NCI-H1105 (cell line): ENCODE data around the gene PTPRD.
A peak's percentile ranks its signal among the peaks of the same experiment; 100 is the strongest.

Experiments used
- DNase-seq: peaks from one replicate; lab custom pipeline; 2025; lab: John Stamatoyannopoulos, UW

The PTPRD gene

DNA sequence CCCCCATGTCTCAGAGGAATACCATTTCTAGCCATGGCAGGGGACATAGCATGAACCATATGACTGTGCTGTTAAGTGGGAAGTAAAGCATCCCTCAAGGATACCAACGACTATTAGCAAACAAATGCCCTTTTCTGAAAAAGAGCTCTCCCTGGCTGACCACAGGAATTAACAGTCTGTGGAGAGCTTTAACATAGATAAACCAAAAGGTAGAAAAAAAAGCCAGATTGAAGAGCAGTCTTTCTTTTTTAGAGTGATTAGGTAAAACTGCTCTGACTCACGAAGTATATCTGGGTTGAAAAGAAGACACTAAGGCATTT lies 2280.5 kb downstream of the PTPRD start:
- no peak for DNase-seq

DNA sequence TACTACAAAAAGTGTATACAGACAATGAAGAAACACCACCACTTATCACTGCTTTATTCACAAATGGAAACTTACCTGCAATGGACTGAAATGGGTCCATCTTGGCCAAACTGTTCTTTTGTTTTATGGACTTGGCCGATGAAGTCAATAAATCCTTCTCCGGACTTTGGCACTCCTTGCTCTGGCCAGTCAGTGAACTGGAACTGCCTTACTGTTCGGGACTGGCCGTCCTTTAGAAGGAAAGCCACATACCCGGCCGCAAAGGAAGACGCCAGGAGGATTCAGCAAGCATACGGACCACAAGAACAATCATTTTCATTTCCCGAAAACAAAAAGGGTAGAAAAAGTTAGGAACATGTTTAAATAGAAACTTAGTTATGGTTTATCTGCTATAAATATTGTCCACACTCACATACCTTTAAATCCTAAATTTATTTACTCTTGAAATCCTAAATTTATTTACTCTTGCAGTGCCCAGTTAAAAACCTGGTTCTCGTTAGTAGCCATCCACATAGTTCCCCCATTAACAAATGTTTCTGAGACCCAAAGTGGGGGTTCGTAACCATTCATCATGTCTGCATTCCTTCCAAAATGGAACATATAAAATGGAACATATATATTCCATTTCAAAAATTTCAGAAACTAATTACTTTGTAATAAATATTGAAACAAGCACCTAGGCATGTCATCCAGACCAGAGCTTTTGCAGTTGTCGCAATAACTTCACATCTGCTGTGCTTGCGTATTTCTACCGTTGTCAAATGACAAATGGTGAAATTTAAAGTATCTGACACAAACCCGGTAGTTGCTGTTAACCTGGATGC lies 2281.1 kb downstream of the PTPRD start:
- DNase-seq, result no peak

DNA sequence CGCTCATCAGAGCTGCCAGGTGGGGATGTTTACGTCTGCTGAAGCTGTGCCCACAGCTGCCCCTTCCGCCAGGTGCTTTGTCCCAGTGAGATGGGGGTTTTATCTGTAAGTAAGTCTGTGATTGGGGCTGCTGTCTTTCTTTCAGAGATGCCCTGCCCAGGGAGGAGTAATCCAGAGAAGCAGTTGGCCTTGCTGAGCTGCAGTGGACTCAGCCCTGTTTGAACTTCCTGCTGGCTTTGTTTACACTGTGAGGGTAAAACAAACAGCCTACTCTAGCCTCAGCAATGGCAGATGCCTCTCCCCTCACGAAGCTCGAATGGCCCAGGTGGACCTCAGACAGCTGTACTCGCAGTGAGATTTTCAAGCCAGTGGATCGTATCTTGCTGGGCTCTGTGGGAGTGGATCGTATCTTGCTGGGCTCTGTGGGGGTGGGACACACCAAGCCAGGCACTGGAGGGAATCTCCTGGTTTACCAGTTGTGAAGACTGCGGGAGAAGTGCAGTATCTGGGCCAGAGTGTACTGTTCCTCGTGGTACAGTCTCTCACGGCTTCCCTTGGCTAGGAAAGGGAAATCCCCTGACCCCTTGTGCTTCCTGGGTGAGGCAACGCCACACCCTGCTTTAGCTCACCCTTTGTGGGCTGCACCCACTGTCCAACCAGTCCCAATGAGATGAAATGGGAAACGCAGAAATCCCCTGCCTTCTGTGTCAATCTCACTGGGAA lies 2283.1 kb downstream of the PTPRD start:
- peak; percentile 8 for DNase-seq

DNA sequence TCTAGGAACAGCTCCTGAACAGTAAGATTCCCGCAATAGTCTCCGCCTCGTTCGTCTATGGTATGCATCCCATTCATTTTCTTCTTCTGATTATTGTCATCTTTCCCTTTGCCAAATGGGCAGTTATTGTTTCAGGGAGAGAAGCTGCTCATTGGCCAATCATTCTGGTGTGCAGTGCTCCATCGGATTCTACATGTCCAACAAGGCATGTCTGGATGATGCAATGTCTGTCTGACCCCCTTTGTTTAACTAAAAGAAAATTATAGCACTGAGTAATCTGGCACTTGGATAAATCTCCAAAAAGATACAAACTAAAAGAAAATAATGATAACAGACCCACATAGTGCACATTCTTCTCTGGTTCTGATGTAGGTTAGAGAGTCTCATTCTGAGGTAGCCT lies 2297.6 kb downstream of the PTPRD start:
- no peak for DNase-seq

DNA sequence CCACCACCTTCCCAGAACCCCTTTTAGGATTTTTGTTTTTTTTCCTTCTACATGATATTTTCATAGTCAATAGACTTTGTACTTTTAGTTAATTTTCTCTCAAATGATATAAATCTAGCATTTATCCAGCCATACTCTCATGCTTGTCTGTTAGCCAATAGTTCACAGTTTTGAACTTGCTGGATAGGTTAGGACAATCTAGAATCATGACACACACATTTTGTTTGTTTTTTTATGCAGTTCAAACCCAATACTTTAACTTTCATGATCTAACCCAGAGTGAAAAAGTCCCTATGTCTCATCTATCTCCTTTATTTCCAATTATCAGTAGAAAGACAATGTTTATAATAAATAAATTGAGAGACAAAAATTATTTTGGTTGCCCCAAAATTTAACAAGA lies 2303.5 kb downstream of the PTPRD start:
- no peak for DNase-seq

DNA sequence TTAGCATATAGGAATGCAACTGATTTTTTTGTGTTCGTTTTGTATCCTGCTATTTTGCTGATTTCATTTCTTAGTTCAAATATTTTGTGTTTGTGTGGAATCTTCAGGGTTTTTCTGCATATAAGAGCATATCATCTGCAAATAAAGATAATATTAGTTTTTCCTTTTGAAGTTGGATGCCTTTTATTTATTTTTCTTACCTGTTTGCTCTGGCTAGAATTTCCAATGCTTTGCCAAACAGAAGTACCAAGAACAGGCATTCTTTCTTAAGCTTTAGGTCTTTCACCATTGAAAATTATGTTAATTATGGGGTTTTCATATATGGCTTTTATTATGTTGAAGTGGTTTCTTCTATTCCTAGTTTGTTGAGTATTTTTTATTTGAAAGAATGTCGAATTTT lies 2308.1 kb downstream of the PTPRD start:
- DNase-seq, result no peak

DNA sequence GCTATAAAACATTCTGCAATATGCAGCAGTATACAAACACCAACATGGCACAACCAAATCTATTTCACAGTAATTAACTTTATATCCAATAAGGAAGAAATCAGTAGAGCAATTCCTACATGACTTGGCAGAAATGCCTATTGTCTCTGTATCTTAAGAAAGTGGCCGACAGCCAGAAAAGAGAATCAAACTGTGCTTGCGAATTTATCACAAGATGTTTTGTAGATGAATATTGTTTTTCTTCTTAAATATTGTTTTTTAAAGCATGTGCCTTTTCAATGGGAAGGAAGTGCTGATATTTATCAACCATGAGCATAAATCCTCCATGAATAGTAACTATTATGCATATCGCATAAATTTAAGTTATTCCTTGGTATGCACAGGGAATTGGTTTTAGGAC lies 2311.5 kb downstream of the PTPRD start:
- DNase-seq, result no peak

DNA sequence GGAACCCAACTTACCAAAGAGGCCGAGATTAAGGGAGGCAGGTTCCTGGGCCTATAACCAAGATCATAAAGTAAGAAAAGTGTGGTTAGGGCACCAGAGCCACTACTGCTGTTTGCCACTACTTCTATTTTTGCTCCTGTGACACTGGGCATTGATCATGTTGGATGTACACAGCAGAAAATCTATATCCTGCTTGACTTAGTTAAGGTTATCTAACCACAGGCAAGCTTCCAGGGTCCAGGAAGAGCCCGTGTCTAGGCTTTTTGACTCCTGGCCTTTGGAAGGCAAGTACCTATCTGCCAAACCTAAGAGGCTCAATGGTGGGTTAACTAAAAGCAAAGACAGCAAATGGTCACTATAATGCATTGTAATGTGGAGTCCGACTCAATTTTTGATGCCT lies 2315.8 kb downstream of the PTPRD start:
- DNase-seq, result no peak

DNA sequence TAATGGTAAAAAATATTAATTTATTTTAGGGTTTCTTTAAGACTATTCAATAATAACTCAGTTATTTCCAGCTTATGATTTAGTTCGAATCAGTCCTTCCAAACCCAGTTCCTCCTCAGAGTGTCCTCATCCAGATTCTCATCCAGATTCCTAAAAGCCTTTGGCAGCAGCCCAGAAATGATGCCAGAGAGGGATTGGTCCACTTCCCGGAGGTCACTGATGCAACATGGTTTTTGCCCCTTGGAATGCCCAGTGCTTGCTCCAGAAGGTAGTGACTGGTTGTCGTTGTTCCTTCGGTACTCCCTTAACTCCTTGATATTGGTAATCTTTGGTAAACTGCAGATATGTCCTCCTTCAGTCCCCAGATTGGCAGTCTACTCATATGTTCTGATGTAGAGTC lies 2320.1 kb downstream of the PTPRD start:
- no peak for DNase-seq

DNA sequence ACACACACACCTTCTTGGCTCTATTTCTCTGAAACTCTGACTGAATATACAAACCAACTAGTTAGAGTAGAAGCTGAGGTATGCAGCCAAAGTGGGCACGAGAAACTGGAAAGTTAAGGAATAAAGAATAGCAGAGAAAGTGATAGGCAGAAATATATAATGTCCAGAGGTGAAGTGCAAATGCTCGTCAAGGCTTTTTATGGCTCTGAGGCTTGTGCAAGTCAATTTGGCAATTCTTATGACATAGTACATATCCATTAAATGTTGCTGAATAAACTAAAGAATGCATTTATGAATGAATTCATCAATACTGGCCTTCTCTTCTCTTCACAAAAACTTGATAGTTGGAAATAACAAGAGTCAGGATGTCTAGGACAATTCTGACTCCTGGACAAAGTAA lies 2323.1 kb downstream of the PTPRD start:
- no peak for DNase-seq

DNA sequence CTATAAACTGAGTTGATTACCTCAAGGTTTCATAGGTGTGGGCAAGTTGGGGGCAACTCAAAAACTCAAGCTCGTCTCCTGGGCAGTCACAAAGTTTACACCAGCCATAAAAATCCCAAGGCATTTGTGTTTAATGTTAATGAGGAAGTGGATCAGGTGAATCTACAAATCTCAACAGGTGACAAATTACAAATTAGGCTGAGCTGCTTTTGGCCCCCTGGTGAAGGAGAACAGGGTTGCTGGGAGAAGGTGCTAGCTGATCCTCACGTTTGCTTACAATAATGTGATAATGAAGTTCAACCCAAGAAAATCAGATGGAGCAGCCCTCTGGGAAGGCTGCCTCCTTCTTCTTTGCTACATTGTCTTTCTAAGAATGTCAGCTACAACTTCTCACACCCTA lies 2324.8 kb downstream of the PTPRD start:
- DNase-seq, result no peak

DNA sequence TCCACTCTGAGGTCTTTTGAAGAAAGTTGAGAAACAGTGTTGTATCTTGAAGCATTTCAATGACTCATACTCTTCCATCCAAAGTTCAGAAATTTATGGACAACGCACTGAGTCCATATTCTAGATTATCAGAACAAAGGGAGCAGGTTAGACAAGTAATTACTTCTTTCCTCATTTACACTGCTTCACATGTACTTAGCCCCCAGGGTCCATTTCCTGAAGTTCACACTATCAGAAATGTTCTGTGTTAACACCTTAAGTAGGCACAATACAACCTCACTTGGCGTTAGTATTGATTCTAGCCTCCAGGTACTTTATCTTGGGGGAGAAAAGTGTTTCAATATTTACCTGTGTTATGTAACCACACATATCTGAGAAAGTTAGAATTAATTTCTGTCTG lies 2325.3 kb downstream of the PTPRD start:
- no peak for DNase-seq

DNA sequence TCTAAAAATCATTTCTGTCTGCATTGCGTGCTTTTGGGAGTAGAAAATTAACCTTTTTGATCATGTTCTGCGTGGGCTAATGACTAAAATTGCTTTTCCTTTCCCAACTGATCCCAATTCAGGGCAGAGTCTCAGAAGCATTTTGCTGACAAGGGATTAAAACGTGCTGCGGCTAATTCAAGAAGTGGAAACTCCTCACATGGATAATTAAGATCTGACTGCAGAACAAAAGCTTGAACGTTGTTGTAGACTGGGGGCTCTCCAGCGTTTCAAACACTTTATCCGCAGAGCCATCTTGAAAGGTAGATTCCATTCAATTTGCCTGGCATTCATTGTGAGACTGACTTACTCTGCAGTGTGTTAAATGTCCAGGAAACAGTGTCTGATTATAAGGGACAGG lies 2327.9 kb downstream of the PTPRD start:
- no peak for DNase-seq

DNA sequence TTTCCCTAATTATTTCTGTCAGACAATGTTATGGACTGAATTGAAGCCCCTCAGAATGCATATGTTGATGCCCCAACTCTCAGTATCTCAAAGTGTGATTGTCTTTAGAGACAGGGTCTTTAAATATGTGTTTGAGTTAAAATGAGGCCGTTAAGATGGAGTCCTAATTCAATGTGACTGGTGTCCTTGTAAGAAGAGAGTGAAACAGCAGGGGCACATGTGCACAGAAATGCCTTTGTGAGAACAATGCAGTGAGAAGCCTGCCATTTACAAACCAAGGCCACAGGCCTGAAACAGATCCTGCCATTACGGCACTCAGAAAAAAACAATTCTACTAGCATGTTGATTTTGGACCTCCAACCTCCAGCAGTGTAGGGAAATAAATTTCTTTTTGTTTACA lies 2330.3 kb downstream of the PTPRD start:
- no peak for DNase-seq

DNA sequence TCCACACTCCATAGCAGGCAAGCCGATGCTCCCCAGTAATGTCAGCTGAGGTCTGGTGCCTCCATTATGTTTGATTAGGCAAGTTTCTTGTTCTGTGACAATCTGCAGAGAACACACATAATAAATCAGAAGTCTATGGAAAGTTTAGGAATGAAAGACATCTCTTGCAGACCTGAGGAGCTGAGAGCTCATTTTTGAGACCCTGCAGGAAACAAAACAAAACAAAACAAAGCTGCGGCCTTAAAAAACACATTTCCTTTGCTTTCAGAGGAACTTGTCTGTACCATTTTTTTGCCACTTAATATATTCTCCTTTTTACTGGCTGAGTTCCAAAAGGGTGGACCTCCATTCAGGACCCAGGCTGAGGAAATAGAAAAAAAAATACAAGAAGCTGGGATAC lies 2332.0 kb downstream of the PTPRD start:
- DNase-seq, result no peak

DNA sequence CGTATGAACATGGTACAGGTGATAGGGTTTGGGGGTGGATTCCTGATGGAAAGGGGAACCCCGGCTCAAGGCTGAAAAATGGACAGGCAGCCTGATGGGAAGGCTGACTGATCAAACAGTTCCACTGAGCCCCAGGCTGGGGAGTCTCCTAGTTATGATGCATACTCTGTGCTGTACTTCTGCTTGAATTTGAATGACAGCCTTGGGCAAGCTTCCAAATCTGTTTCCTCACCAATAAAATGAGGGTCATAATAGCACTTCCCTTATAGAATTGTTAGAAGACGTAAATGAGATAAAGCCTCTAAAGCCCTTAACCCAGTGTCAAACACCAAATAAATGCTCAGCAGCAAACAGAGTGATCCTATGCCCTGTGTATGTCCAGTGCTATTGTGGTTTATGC lies 2334.8 kb downstream of the PTPRD start:
- DNase-seq, result no peak

DNA sequence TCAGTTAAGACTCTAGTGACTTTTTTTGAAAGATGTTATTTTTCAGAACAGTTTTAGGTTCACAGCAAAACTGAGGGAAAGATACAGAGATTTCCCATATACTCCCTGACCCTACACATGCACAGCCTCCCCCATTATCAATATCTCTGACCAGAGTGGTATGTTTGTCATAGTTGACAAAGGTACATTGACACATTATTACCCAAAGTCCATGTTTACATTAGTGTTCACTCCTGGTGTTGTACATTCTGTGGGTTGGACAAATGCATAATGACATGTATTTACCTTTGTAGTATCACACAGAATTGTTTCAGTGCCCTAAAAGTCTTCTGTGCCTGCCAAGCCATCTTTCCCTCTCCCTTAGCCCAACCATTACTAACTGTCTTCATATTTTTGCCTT lies 2342.6 kb downstream of the PTPRD start:
- DNase-seq, result no peak

DNA sequence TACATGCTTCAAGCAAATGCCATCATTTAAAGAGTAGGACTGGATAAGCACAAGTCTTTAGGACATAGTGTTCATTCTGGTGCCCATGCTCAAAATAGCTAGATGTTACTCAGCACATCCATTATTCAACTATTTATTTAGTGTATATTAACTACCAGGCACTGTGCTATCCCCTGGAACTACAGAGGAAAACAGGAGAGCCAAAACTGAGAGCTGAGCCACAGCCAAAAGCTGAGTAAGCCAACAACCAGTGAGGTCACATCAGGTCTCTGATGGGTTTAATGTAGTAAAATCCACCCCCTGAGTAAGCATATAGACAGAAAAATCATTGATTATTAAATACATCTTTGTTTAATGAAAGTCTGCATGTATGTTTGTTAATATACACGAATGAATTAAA lies 2343.9 kb downstream of the PTPRD start:
- no peak for DNase-seq

DNA sequence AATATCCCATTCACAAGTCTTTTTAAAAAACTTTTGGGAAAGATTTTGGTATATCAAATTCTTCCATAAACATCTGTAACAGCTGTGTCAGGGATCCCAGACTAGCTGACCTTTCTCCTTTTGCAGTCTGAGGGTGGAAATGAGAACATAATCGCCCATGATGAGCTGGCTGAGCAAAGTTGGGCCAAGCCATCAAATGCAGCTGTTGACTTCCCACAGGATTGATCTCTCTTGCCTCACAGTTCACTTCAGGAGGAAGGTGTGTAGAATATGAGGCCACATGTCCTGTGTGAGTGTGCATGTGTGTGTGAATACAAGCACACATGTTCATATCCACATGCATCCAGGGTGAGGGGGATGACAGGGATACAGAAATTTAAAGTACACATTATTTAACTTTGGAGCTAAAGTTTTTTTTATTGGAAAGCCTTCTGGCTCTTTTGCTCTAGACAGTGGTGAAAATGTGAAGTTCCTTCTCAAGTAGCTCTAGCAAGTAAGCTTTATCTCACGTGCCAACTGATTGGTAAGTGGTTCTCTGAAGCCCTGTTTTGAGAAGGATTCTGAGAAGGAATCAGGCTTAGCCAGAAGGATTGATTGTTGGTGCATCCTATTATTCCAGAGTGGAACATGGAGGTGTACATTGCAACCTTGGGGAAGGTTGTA lies 2344.5 kb downstream of the PTPRD start:
- no peak for DNase-seq

DNA sequence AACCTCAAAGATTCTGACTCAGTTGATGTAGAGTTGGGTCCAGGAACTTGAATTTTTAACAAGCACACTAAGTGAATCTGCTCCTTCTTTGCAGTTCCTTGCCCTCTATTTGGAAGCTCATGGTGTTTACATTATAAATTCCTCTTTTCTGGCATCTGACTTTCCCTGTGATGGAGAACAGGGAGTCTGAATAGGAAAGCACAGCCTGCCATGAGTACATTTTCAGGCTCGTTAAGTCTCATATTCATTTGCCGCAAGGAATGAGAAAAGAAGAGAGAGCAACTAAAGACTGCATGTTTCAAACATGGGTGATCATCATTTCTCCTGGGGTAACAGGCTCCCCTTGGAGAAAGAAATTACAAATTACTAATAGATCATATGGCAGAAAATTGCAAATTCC lies 2345.2 kb downstream of the PTPRD start:
- no peak for DNase-seq

DNA sequence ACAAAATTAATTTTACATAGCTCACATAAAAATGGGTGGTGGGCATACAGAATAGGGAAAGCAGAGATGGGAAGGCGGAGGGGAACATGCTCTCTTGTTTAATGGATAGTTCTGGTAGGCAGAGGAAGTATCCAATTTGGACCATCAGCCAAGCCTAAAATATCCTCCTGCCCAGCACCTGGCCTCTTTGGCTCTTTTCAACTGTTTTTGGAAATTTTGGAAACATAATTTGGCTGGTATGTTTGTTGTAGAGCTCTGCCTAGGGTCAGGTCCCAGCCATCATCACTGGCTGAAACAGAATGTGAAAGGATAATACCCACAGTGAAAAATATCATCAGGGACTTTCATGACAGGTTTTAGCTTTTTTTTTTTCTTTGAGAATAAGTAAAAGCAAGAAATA lies 2345.9 kb downstream of the PTPRD start:
- no peak for DNase-seq

DNA sequence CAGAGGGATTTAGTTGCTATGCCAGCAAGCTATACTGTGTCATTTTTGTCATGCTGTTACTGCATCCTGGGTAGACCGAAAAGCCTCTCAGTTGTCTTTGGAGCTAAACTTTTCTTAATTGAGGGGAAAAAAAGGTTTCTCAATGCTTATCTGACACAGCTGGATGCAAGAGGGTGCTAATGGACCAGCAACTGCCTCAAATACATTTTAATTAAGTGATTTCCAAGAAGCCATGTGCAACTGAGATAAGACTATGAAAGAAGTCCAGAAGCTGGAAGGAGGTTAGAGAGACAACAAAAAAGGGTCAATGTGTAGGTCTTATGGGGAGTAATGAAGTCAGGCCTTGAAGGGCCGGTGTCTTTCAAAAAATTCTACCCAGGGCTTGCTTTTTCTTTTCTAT lies 2347.5 kb downstream of the PTPRD start:
- DNase-seq, result no peak
